Chondrocyte (in vitro differentiated cells): Measurements from ENCODE around the gene PDE9A. TPM values are rescaled to one million over a fixed set of nuclear protein-coding genes. Genes with fewer than 3 reads are reported as not detected.

Experiments used
- DNase-seq: peaks from one replicate; pipeline ENCODE4 v3.0.0; 2021; ENCODE audit warnings: mixed read lengths, low spot score
- H3K27ac Mint-ChIP-seq: one replicate; pipeline ENCODE4 v1.8.0; 2021; ENCODE audit warnings: mild to moderate bottlenecking, moderate library complexity, mixed read lengths; ENCODE audit not compliant: unreplicated experiment
- H3K27me3 Mint-ChIP-seq: 2 replicates; pipeline ENCODE4 v1.8.0; 2021; ENCODE audit warnings: low read depth, mixed read lengths
- H3K36me3 Mint-ChIP-seq: 2 replicates; pipeline ENCODE4 v1.8.0; 2021; ENCODE audit warnings: low read depth, mixed read lengths
- H3K4me1 Mint-ChIP-seq: 2 replicates; pipeline ENCODE4 v1.8.0; 2021; ENCODE audit warnings: low read depth, mild to moderate bottlenecking, mixed read lengths
- H3K4me3 Mint-ChIP-seq: one replicate; pipeline ENCODE4 v1.8.0; 2021; ENCODE audit warnings: mild to moderate bottlenecking, moderate library complexity, mixed read lengths; ENCODE audit not compliant: unreplicated experiment
- H3K9me3 Mint-ChIP-seq: 2 replicates; pipeline ENCODE4 v1.8.0; 2021; ENCODE audit warnings: low read depth, mixed read lengths
- CTCF ChIP-seq: fragments of 200-600 bp; sonication (generic); IDR thresholded peaks from 2 replicates; pipeline ENCODE4 v1.5.0; 2021; ENCODE audit warnings: antibody characterized with exemption, mild to moderate bottlenecking, moderate library complexity
- total RNA-seq: library from RNA; stranded (reverse); gene quantifications from 3 replicates; pipeline ENCODE4 v1.2.1, GENCODE V29; 2021

Gene PDE9A
- total RNA-seq, 1 donor from 2014 or later = 0.60 TPM

DNA sequence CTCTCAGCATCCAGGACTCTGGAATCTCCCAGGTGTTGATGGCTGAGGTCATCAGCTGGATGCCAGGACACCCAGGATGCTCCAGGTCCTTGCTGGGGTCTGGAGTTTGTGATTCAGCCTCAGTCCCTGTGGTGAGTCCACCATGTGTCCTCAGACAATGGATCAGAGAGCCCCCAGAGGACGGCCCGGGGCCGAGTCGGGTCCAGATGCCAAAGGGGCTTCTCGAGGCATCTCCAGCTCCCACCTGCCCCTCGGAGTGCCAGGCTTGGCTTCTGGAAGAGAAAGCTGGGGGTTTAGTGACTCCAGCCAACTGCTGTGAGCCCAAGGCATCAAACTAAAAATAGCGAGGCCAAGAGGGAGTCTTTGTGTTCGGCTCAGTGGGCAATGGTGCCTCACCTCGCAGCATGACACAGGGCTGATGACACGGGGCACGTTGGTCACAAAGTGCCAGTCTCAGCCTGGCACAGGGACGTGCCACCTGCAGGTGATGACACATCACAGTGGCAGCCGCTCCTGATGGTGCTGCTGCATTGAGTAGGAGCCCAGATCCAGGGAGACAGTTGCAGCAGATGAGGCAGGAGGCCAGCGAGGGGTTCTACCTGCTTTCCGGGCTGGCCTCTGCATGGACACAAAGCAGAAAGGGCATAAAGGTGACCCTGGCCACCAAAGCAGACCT is 10.6 kb downstream of the PDE9A start:
- Mint-ChIP-seq H3K4me3 (no peak overlapping the region), H3K4me1 (no peaks in the 10 kb centered on the region), H3K36me3 (no peaks in the 10 kb centered on the region), H3K27me3 (peaks cover 31% of the 10 kb centered on the region), H3K9me3 (no peaks in the 10 kb centered on the region), H3K27ac (no peak overlapping the region)
- no peak for TF ChIP-seq CTCF
- no peak for DNase-seq

GRCh38 chr21:42664614-42665013 is 11.2 kb downstream of the PDE9A start:
- Mint-ChIP-seq H3K4me3 (no peak overlapping the region), H3K27ac (no peak overlapping the region), H3K4me1 (no peaks in the 10 kb centered on the region), H3K36me3 (no peaks in the 10 kb centered on the region), H3K9me3 (no peaks in the 10 kb centered on the region), H3K27me3 (peaks cover 29% of the 10 kb centered on the region)
- TF ChIP-seq CTCF = no peak
- no peak for DNase-seq

DNA sequence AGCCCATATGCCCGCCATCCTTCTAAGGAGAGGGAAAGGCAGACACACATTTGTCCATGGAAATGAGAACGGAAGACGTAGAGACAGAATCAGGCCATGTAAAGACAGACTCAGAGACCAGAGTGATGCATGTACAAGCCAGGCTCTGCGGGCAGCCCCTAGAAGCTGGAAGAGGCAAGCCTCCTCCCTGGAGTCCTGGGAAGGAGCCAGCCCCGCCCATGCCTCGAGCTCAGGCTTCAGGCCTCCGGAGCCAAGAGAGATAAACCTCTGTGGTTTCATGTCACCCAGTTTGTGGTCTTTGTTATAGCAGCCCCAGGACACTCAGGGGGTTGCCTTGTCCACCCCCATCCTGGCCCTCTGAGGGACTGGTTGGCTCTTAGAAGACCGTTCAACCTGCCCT is 11.6 kb downstream of the PDE9A start:
- no peak overlapping the region for H3K4me3 Mint-ChIP-seq

GRCh38 chr21:42665484-42665883 is 12.1 kb downstream of the PDE9A start:
- Mint-ChIP-seq H3K27ac (no peak overlapping the region), H3K9me3 (no peaks in the 10 kb centered on the region)

More for the DNA sequence above, 11.6 kb downstream of the PDE9A start:
- Mint-ChIP-seq H3K9me3 (no peaks in the 10 kb centered on the region), H3K4me1 (no peaks in the 10 kb centered on the region), H3K27me3 (peaks cover 28% of the 10 kb centered on the region), H3K27ac (no peak overlapping the region), H3K36me3 (no peaks in the 10 kb centered on the region)
- DNase-seq = no peak
- TF ChIP-seq CTCF = no peak

More at GRCh38 chr21:42665484-42665883, 12.1 kb downstream of the PDE9A start:
- no peak for TF ChIP-seq CTCF
- Mint-ChIP-seq H3K4me1 (no peaks in the 10 kb centered on the region), H3K27me3 (peaks cover 28% of the 10 kb centered on the region), H3K4me3 (no peak overlapping the region), H3K36me3 (no peaks in the 10 kb centered on the region)
- DNase-seq = no peak
